ENCODE results near the gene MAP2K6.

Gene MAP2K6

DNA sequence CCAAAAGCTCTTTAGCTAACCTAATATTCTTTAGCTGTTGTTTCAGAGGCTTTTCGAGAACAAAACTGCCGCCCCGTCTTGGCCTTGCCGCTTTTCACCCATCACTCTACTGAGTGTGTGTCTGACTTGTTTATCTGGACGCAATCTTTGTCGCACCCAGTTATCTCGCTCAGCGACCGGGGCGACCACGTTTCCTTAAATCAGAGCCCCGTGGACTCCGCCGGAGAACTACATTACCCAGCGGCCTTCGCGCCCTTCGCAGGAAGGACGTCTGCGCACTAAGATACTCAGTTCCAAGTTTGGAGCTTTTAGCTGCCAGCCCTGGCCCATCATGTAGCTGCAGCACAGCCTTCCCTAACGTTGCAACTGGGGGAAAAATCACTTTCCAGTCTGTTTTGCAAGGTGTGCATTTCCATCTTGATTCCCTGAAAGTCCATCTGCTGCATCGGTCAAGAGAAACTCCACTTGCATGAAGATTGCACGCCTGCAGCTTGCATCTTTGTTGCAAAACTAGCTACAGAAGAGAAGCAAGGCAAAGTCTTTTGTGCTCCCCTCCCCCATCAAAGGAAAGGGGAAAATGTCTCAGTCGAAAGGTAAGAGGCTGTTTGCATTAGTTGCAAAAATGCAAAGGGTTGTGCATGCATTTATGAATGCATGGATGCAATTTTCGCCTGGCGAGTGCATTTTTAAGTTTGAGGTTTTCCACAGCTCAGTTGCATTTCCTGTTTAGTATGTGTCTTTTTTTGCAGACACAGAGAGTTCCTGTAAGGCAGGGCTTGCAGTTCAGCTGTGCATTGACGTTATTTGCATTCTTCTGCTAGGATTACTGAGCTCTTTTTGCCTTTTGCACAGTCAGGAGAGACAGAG lies at the start of gene MAP2K6:
TSS of gene MAP2K6 (plus strand) at position 290 of the 867 bp plus-strand sequence. CDS start at position 578, 288 bp downstream.
- DNase-seq, result peak; percentile 45

GRCh38 chr17:69367298-69367697 lies 47.2 kb upstream of the MAP2K6 start:
- no peak for DNase-seq

GRCh38 chr17:69373069-69373468 lies 41.4 kb upstream of the MAP2K6 start:
- no peak for DNase-seq

DNA sequence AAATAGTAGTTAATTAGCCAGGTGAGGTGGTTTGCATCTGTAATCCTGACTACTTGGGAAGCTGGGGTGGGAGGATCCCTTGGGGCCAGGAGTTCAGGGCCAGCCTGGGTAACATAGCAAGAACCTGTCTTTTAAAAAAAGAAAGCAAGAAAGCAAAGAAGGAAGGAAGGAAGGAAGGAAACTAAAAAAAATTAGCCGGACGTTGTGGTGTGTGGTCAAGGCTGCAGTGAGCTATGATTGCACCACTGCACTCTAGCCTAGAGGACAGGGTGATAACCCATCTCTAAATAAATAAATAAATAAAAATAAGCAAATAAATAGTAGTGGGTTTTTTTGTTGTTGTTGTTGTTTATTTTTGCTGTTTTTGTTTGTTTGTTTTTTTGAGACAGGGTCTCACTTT lies 39.3 kb upstream of the MAP2K6 start:
- DNase-seq, result no peak

- DNase-seq, result no peak
Measured at GRCh38 chr17:69388822-69389442, 25.6 kb upstream of the MAP2K6 start.

DNA sequence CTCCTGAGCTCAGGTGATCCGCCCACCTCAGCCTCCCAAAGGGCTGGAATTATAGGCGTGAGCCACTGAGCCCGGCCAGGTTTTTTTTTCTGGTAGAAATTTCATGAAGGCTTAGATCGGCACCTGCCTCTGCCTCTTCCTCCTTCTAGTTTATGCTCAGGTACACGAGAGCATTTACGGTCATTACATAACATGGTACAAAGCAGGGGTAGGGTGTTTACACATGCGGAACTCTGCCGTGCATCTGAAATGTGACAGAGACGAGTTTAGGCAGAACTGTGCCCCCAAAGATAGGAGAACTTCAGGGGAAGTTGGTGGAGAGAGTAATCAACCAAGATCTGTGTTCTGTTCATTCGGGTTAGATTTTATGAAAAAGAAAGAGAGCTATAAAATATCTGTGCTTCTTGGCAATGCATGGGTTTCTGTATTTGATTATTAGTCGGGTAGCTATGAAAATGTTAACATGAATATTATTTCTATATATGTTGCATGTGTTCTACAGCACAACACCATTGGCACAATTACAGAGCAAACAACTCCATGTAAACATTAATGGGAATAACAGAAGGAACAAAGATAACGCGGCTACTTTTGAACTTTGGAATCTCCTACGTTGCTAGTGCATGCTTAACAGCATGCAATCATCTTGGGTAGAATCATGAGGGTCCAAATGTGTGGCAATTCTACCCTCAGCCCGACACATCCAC lies 23.5 kb upstream of the MAP2K6 start:
- DNase-seq, result no peak

GRCh38 chr17:69401251-69401650 lies 13.2 kb upstream of the MAP2K6 start:
- no peak for DNase-seq

DNA sequence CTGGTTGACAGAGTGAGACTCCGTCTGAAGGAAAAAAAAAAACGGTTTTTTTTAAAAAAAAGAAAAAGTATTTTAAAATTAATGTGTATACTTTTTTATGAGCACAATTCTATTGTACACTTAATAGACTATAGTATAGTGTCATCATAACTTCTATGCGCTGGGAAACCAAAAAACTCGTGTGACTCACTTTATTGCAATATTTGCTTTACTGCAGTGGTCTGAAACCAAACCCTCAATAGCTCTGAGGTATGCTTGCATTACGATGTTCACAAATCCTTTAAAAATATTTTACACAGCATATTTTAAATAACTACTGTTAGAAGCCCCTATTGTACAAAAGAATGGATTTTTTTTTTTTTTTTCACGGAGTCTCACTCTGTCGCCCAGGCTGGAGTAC lies 12.4 kb upstream of the MAP2K6 start:
- DNase-seq, result no peak

DNA sequence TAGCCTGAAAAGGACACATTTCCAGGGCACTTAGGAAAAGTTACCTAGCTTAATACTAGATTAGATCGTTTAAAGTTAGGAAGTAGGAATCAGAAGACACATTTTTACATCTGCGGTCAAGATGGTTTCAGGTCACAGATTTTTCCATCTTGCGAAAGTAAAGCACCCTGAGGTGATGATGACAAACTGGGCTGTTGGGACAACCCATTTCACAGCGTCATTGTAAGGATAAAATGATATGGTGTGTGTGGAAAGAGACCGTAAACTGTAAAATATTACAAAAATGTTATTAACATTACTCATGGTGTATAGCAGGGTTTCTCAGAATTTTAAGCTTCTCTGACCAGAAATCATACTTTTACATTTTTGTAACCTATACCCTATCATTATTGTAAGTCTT lies 10.1 kb upstream of the MAP2K6 start:
- no peak for DNase-seq

DNA sequence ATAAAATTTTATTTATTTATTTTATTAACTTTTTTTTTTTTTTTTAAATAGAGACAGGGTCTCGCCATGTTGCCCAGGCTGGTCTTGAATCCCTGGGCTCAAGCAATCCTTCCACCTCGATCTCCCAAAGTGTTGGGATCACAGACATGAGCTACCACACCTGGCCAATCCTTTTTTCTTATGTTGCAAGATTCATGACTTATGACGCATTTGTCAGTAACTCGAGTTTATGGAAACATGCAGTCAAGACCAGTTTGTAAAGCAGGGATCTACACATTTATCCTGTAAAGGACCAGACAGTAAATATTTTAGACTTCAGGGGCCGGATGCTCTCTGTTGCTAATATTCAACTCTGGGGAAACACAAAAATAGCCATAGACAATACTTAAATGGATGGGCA lies 9.4 kb upstream of the MAP2K6 start:
- no peak for DNase-seq

DNA sequence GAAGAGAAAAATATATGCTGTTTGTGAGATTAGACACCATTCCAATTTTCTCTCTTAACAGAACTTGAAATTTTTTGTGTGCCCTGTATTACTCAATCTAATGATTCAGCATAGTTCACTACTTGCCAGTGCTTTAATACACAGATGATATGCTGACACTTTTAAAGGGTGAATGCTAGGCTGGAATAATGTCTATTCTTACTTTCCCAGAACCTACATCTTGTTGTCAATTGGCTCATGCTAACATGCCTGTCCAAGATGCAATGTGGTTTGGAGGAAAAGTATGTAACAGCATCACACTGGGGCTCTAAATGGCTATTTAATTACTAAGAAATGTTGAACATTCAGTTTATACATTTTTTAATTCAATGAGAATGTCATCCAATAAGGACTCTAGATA lies 7.6 kb upstream of the MAP2K6 start:
- no peak for DNase-seq

DNA sequence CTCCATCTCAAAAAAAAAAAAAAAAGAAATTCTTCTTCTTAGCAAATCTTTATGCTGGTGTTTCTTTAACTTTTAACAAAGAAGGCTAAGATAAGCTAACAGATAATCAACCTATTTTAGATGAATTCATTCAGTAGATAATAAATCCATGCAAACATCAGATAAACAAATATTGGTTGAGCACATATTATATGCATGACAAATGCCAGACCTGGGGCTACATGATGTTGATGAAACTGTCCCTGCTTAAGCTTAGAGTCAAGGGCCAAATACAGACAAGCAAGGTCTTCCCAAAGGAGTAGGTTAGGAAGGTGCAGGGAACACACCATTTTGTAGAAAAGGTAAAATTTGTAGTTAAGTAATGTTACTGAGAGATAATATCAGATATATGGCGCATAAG lies 6.7 kb upstream of the MAP2K6 start:
- DNase-seq, result no peak

GRCh38 chr17:69410671-69411070 lies 3.8 kb upstream of the MAP2K6 start:
- DNase-seq, result no peak

DNA sequence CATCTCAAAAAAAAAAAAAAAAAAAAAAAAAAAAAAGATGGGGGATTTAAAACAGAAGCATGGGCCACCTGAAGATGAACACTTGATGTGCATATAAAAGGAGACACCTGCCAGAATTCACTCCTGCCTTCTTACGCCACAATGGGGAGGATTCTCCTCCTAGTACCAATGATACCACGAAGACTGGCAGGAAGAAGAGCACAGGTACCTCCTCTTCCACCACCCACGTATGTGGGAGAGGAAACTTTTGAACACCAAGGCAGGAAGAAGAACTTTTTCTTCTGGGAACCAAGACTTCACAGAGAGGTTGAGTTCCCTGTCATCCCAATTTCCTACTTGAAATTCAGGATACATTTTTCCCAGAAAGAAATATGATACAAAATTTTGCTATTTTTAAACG lies 2.7 kb upstream of the MAP2K6 start:
- no peak for DNase-seq

DNA sequence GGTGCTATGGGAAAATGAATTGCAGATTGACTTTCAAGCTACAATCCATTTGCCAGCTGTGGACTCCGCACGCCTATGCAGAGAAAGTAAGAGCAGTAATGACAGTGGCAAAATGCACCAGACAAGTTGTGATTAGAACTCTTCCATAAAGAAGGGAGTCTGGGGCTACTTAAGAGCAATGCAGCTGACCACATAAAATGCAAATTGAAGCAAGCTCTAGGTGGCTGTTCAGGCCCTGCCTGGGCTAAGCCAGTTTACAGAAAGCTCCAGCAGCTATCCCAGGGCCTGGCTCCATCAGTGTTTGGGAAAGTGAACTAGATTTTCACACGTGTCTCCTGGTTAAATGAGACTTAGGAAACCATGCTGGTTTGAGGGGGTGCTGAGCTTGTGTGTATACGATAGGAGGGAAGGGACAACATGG lies 2.2 kb upstream of the MAP2K6 start:
- DNase-seq, result no peak

DNA sequence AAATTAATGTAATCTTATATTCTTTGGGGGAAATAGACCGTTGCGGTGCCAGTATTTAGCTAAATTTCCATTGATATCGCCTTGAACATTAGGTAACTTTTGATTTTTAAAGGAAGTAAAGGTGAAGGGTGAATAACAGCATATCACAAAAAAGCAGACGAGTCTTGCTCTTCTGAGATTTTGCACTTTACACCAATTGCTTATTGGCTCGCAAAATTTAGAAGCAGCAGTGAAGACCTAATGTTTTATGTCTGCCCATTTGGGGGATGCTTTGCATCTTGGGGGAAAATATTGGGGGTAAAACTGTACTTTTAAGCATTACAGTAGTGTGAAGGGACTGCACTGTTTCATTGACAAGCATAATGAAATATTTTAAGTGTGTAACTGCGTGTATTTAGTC lies 934 bp downstream of the MAP2K6 start:
- no peak for DNase-seq

DNA sequence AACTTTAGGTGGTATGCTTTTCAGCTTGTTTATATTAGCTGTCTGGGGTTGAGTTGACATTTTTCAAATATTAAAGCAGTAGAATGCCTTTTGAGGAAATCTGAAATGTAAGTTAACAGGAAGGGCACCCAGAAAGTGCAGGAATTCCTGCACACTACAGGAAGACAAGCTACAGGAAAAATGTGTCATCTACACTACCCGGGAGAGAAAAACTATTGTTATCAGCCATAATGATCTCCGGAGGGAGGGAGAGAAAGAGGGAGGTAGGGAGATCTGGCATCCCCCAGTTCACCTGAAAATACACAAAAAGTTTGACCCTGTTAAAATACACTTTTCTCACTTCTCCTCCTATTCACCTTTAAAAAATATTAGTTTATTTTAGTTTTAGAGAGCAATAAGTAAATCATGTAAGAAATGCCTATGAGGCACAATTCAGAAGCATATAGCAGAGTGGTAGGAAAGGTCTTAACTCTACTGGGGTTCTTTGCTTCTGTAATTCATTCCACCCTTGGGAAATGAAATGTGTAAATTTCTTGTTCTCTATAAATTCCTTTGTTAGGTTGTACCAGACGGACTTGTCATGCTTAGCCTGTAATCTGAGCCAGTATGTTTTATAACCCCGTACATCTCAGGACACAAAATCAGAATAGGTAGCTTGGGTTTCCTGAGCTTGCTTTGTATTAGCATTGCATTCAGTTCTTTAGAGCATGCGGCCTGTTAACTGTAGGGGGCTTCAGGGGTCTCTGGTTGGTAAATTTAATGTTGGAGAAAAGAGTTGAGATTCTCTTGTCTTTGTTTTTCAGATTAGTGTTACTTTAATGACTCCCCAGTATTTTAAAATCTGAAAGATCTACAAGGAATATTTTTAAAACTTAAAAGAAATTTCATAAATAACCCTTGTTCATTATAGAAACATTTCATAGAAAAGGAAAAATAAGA lies 3.3 kb downstream of the MAP2K6 start:
- no peak for DNase-seq

GRCh38 chr17:69418535-69418934 lies 4.0 kb downstream of the MAP2K6 start:
- no peak for DNase-seq

GRCh38 chr17:69423450-69423849 lies 9.0 kb downstream of the MAP2K6 start:
- no peak for DNase-seq

GRCh38 chr17:69424287-69425041 lies 10.0 kb downstream of the MAP2K6 start:
- DNase-seq, result no peak

DNA sequence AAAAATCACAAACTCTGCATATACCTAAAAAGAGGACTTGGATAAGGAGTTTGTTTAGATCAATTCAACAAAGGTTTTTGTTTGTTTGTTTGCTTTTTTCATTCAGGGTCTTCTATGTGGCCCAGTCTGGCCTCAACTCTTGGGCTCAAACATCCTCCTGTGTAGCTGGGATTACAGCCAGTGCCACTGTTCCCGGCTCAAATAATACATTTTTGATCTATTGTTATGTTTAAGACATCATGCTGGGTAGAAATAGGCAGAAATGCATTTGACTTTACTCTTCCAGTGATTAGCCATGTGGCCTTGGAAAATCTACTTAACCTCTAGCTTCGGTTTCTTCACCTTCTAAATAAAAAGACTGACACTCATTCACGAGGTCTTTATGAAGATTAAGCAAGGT lies 11.5 kb downstream of the MAP2K6 start:
- DNase-seq, result no peak

Measured in NCI-H1105 (cell line).